ENCODE data around the gene GABBR1. TPM values are rescaled to one million over a fixed set of nuclear protein-coding genes. Genes with fewer than 3 reads are reported as not detected.

The GABBR1 gene
- total RNA-seq, 1 donor from 2014 or later: 38.5 TPM

DNA sequence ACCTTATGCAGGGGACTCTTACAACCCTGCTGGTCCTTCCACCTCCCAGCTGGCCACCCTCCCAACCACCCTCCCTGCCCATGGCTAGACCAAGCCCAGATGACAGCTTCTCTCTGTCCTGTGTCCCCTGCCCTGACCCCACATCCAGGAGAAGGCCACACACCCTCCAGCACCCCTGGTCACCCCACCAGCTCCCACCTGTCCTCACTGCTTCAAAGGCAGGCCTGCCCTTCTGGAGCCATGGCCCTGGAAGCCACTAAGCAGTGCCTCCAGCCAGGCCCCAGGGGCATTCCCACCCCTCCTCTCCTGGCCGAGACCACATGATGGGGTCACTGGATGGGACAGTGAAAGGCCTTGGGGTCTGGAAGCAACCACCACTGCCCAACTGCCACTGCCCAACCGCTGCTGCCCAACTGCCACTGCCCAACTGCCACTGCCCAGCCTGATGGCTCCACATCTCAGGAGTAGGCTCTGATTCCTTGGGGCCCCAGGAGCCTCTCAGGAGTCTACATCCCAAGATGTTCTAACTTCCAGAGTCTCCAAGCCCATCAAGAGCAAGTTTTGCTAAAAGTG lies 103.9 kb downstream of the GABBR1 start:
- Histone ChIP-seq H3K27ac (no peak overlapping the region), H3K4me1 (no peaks in the 10 kb centered on the region), H3K4me3 (no peak overlapping the region), H3K9me3 (no peaks in the 10 kb centered on the region), H3K27me3 (ENCODE audit: low read depth) (no peaks in the 10 kb centered on the region), H3K36me3 (no peaks in the 10 kb centered on the region)
- TF ChIP-seq CTCF (IDR thresholded peaks at IDR 0.05): no peak
- DNase-seq: no peak
- ATAC-seq: no peak
- intact Hi-C loops (cut with DNase I): no loop called here

DNA sequence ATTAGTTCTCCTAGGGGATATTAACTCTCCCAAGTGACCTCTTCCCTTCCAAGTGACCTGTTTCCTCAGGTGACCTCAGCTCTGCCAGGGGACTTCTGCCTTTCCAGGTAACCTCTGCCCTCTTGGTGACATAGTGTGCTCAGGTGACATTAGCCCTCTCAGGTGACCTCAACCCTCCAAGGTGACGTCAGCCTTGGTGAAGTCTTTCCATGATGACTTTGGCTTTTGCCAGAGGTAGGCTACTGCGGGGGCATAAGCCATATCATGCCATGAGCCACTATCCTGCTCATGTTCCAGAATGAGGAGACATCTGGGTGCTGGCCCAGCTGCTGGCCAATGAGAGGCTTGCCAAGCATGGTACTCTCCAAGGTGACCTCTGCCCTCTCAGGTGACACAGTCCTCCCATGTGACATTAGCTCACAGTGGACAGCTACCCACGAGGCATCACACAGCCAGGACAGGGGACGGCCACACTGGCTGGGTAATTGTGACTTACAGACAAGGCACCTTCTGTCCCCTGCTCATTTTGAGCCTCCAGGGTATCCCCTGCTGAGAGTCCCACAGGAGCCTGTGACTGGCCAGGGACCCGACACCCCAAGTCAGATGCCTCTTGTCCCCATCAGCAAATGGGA lies 104.6 kb downstream of the GABBR1 start:
- no peaks in the 10 kb centered on the region for H3K36me3 ChIP-seq
- no peaks in the 10 kb centered on the region for H3K4me1 ChIP-seq
- TF ChIP-seq CTCF (IDR thresholded peaks at IDR 0.05): no peak
- DNase-seq (no peak), ATAC-seq (no peak)
- no peak overlapping the region for H3K27ac ChIP-seq
- H3K27me3 ChIP-seq (ENCODE audit: low read depth): no peaks in the 10 kb centered on the region
- no peak overlapping the region for H3K4me3 ChIP-seq
- intact Hi-C loops (cut with DNase I): no loop called here
- H3K9me3 ChIP-seq: no peaks in the 10 kb centered on the region

- no peaks in the 10 kb centered on the region for H3K27me3 ChIP-seq (ENCODE audit: low read depth)
- no peak overlapping the region for H3K27ac ChIP-seq
- no peaks in the 10 kb centered on the region for H3K9me3 ChIP-seq
- H3K4me3 ChIP-seq: no peak overlapping the region
- no peaks in the 10 kb centered on the region for H3K4me1 ChIP-seq
- DNase-seq (no peak), ATAC-seq (peak in 1 of 2 donors; percentile 14)
- intact Hi-C loops (cut with DNase I): no loop called here
- no peaks in the 10 kb centered on the region for H3K36me3 ChIP-seq
- TF ChIP-seq CTCF (IDR thresholded peaks at IDR 0.05): no peak
Measured at GRCh38 chr6:29527564-29527963, 105.4 kb downstream of the GABBR1 start.

GRCh38 chr6:29527126-29527525 lies 105.9 kb downstream of the GABBR1 start:
- H3K4me1 ChIP-seq: no peaks in the 10 kb centered on the region
- H3K9me3 ChIP-seq: no peaks in the 10 kb centered on the region
- H3K27ac ChIP-seq: no peak overlapping the region
- DNase-seq: no peak
- no peaks in the 10 kb centered on the region for H3K27me3 ChIP-seq (ENCODE audit: low read depth)
- no peak for ATAC-seq
- intact Hi-C loops (cut with DNase I): no loop called here
- H3K36me3 ChIP-seq: no peaks in the 10 kb centered on the region
- no peak overlapping the region for H3K4me3 ChIP-seq
- no peak for TF ChIP-seq CTCF (IDR thresholded peaks at IDR 0.05)

GRCh38 chr6:29525311-29525639 lies 107.7 kb downstream of the GABBR1 start:
- H3K36me3 ChIP-seq: no peaks in the 10 kb centered on the region
- no peak overlapping the region for H3K4me3 ChIP-seq
- H3K9me3 ChIP-seq: no peaks in the 10 kb centered on the region
- no peak overlapping the region for H3K27ac ChIP-seq
- intact Hi-C loops (cut with DNase I): no loop called here
- no peaks in the 10 kb centered on the region for H3K4me1 ChIP-seq
- ATAC-seq (no peak), DNase-seq (no peak)
- H3K27me3 ChIP-seq (ENCODE audit: low read depth): no peaks in the 10 kb centered on the region
- no peak for TF ChIP-seq CTCF (IDR thresholded peaks at IDR 0.05)
